PC-3 (cell line): Measurements from ENCODE around the gene PI4KA. TPM values are rescaled to one million over a fixed set of nuclear protein-coding genes. Genes with fewer than 3 reads are reported as not detected.
"Not testable (repeated sequence)": the region's sequence is repeated elsewhere in the genome, so short reads cannot be mapped to it uniquely, and the experiment has no call there.

ENCODE experiments used
- ATAC-seq: fragments of 200-7000 bp; cut with Tn5 transposase; 2 replicates; pipeline ENCODE4 v1.9.1; 2020; ENCODE audit warnings: mild to moderate bottlenecking, moderate library complexity
- BruUV-seq: library from RNA; stranded (reverse); fragments of 400-500 nt; replicated peaks from 2 replicates; lab custom pipeline; 2021; lab: Mats Ljungman, UMichigan
- CTCF ChIA-PET: fragments of 300-600 bp; sonication (Branson Sonifier 250); formaldehyde crosslinking; loops from one replicate; lab custom pipeline; 2022; ENCODE audit warnings: antibody characterized with exemption; lab: Charles Lee
- POLR2A ChIA-PET: fragments of 300-600 bp; sonication (Branson Sonifier 250); formaldehyde crosslinking; loops from one replicate; lab custom pipeline; 2022; ENCODE audit warnings: antibody characterized with exemption; ENCODE audit not compliant: unreplicated experiment; lab: Charles Lee
- DNase-seq: peaks from one replicate; pipeline ENCODE4 v3.0.0-alpha.2; 2015
- H2AFZ ChIP-seq: fragments of 300-600 bp; sonication (generic); 2 replicates; pipeline ENCODE4 v1.6.0; 2016; ENCODE audit warnings: antibody characterized with exemption, low read length
- H3F3A ChIP-seq: fragments of 300-600 bp; sonication (generic); one replicate; pipeline ENCODE4 v1.6.0; 2017; ENCODE audit warnings: antibody characterized with exemption, low read length, control low read depth, mild to moderate bottlenecking; ENCODE audit not compliant: unreplicated experiment
- H3K27ac ChIP-seq: fragments of 300-600 bp; sonication (generic); 2 replicates; pipeline ENCODE4 v1.5.1; 2016; ENCODE audit warnings: mild to moderate bottlenecking, low read length
- H3K27me3 ChIP-seq: fragments of 300-600 bp; sonication (generic); 2 replicates; pipeline ENCODE4 v1.6.1; 2016; ENCODE audit warnings: low read length, mixed read lengths
- H3K36me3 ChIP-seq: fragments of 300-600 bp; sonication (generic); 2 replicates; pipeline ENCODE4 v1.6.1; 2016; ENCODE audit warnings: low read depth, mixed run types, low read length, mixed read lengths
- H3K4me1 ChIP-seq: fragments of 300-600 bp; sonication (generic); 2 replicates; pipeline ENCODE4 v1.5.1; 2016; ENCODE audit warnings: low read length; ENCODE audit not compliant: insufficient read depth
- H3K4me2 ChIP-seq: fragments of 300-600 bp; sonication (generic); 2 replicates; pipeline ENCODE4 v1.6.0; 2016; ENCODE audit warnings: low read length
- H3K4me3 ChIP-seq: fragments of 300-600 bp; sonication (generic); 2 replicates; pipeline ENCODE4 v1.5.1; 2016; ENCODE audit warnings: mild to moderate bottlenecking, low read length, mixed read lengths
- H3K79me2 ChIP-seq: fragments of 300-600 bp; sonication (generic); 2 replicates; pipeline ENCODE4 v1.6.1; 2017; ENCODE audit warnings: low read length, mixed read lengths
- H3K9ac ChIP-seq: fragments of 300-600 bp; sonication (generic); 2 replicates; pipeline ENCODE4 v1.6.0; 2016; ENCODE audit warnings: mild to moderate bottlenecking, low read length
- H3K9me2 ChIP-seq: fragments of 300-600 bp; sonication (generic); replicated peaks from 2 replicates; pipeline ENCODE4 v1.6.1; 2016; ENCODE audit warnings: mixed run types, low read length, mixed read lengths
- H3K9me3 ChIP-seq: fragments of 300-600 bp; sonication (generic); 2 replicates; pipeline ENCODE4 v1.6.1; 2016; ENCODE audit warnings: low read length, mixed read lengths
- H4K20me1 ChIP-seq: fragments of 300-600 bp; sonication (generic); 2 replicates; pipeline ENCODE4 v1.6.1; 2016; ENCODE audit warnings: low read length, mixed read lengths
- CTCF ChIP-seq: fragments of 300-600 bp; sonication (generic); conservative IDR thresholded peaks from 2 replicates; pipeline ENCODE4 v1.5.1; 2017; ENCODE audit warnings: antibody characterized with exemption, low read depth, mild to moderate bottlenecking, low read length
- EZH2 ChIP-seq: fragments of 300-600 bp; sonication (generic); IDR thresholded peaks from one replicate; pipeline ENCODE4 v1.6.1; 2017; ENCODE audit warnings: antibody characterized with exemption, mild to moderate bottlenecking, low read length; ENCODE audit not compliant: unreplicated experiment
- EZH2phosphoT487 ChIP-seq: fragments of 300-600 bp; sonication (generic); IDR thresholded peaks from 2 replicates; pipeline ENCODE4 v1.6.1; 2018; ENCODE audit warnings: mild to moderate bottlenecking, antibody characterized with exemption, low read length, borderline replicate concordance
- intact Hi-C: fragments of 100-400 bp; cut with micrococcal nuclease; formaldehyde crosslinking; loops from 2 replicates; pipeline ENCODE4 v1.9.0; 2023
- total RNA-seq: library from RNA; depleted of rRNA; stranded (reverse); fragments of >200 nt; gene quantifications from 2 replicates; pipeline ENCODE4 v1.2.3, GENCODE V29; 2014

PI4KA gene
- total RNA-seq, 1 experiment from 2014 or later, result 39.7 TPM

- BruUV-seq, H3F3A ChIP-seq, H3K9ac ChIP-seq, POLR2A ChIA-PET, H3K27ac ChIP-seq, H3K36me3 ChIP-seq, H3K9me2 ChIP-seq, H2AFZ ChIP-seq, H3K4me1 ChIP-seq, H3K79me2 ChIP-seq, CTCF ChIA-PET, H3K4me3 ChIP-seq, H3K27me3 ChIP-seq, intact Hi-C loops, H3K4me2 ChIP-seq, DNase-seq, H3K9me3 ChIP-seq, ATAC-seq, H4K20me1 ChIP-seq: not testable (repeated sequence)
Observed at GRCh38 chr22:20668769-20669168, 189.8 kb downstream of the PI4KA start.

GRCh38 chr22:20668226-20668625 lies 190.4 kb downstream of the PI4KA start:
- H4K20me1 ChIP-seq, POLR2A ChIA-PET, H3K27ac ChIP-seq, H3K9me3 ChIP-seq, H2AFZ ChIP-seq, H3K27me3 ChIP-seq, intact Hi-C loops, CTCF ChIA-PET, H3K36me3 ChIP-seq, H3K79me2 ChIP-seq, DNase-seq, H3K4me2 ChIP-seq, H3K4me1 ChIP-seq, H3K4me3 ChIP-seq, BruUV-seq, ATAC-seq, H3F3A ChIP-seq, H3K9me2 ChIP-seq, H3K9ac ChIP-seq: not testable (repeated sequence)

DNA sequence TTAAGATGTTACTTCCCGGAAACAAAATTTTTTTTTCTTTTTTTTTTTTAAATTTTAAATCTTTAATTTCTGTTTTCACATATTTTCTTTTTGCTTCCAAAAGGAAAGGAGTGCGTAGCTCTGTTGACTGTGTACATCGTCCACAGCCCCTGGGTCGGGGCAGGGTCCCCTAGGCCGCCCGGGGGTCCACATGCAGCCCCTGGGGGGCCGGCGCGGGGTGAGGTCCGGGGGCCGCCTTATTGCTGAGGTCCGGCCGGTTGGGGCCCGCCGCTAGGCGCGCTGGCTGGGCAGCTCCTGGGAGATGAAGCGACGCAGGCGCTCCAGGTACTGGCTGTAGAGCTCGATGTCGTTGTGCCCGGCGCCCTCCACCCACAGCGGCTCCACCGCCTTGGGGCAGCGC lies 191.1 kb downstream of the PI4KA start:
- DNase-seq, H3K27me3 ChIP-seq, CTCF ChIA-PET, H3K9me3 ChIP-seq, H3K4me2 ChIP-seq, H3K4me1 ChIP-seq, H3F3A ChIP-seq, H3K27ac ChIP-seq, H3K36me3 ChIP-seq, H3K9me2 ChIP-seq, H2AFZ ChIP-seq, H4K20me1 ChIP-seq, H3K79me2 ChIP-seq, BruUV-seq, H3K4me3 ChIP-seq, ATAC-seq, intact Hi-C loops, POLR2A ChIA-PET, H3K9ac ChIP-seq: not testable (repeated sequence)

DNA sequence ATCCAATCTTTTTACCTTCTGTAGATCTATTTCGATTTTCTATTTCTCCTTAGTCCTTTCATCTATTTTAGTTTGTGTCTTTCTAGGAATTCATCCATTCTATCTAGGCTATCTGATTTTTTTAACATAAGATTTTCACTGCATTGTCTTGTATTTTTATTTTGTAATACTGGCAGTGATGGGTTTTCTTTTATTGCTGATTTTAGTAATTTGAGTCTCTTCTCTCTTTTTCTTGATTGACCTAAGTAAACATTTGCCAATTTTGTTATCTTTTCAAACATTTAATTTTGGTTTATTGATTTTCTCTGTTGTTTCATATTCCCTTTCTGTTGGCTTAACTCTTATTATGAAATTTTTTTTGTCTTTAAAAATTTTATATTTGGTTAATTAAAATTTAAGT lies 192.1 kb downstream of the PI4KA start:
- Histone ChIP-seq H3K79me2 (no peaks in the 10 kb centered on the region), H3K4me1 (no peaks in the 10 kb centered on the region), H3F3A (no peaks in the 10 kb centered on the region), H4K20me1 (no peaks in the 10 kb centered on the region), H3K27ac (no peak overlapping the region), H3K4me3 (no peak overlapping the region), H3K36me3 (no peaks in the 10 kb centered on the region), H3K27me3 (0 out of 2 replicates have a peak, but pooled peaks cover under 1% of the 10 kb centered on the region), H3K4me2 (no peak overlapping the region), H3K9me2 (no peaks in the 10 kb centered on the region), H3K9me3 (no peaks in the 10 kb centered on the region), H2AFZ (no peak overlapping the region), H3K9ac (no peak overlapping the region)
- ChIA-PET CTCF (no interaction called here), POLR2A (no interaction called here)
- DNase-seq (no peak), ATAC-seq (no peak)
- TF ChIP-seq EZH2 (no peak), EZH2phosphoT487 (no peak), CTCF (no peak)
- BruUV-seq, result no TSS peak
- intact Hi-C loops, result no loop called here
